ENCODE measurements around the gene USP49.

GRCh38 chr6:41799559-41799911 lies 95.6 kb downstream of the USP49 start:
- TF ChIP-seq, protein P1, sequence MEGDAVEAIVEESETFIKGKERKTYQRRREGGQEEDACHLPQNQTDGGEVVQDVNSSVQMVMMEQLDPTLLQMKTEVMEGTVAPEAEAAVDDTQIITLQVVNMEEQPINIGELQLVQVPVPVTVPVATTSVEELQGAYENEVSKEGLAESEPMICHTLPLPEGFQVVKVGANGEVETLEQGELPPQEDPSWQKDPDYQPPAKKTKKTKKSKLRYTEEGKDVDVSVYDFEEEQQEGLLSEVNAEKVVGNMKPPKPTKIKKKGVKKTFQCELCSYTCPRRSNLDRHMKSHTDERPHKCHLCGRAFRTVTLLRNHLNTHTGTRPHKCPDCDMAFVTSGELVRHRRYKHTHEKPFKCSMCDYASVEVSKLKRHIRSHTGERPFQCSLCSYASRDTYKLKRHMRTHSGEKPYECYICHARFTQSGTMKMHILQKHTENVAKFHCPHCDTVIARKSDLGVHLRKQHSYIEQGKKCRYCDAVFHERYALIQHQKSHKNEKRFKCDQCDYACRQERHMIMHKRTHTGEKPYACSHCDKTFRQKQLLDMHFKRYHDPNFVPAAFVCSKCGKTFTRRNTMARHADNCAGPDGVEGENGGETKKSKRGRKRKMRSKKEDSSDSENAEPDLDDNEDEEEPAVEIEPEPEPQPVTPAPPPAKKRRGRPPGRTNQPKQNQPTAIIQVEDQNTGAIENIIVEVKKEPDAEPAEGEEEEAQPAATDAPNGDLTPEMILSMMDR (IDR thresholded peaks at IDR 0.05) = no peak
- TF ChIP-seq ZFX (IDR thresholded peaks at IDR 0.05; ENCODE audit: borderline replicate concordance) = no peak

Measured in 22Rv1 (cell line).